HCT116 (cell line): ENCODE measurements around the gene LTBP1. TPM values are rescaled to one million over a fixed set of nuclear protein-coding genes. Genes with fewer than 3 reads are reported as not detected.

Experiments
- ATAC-seq: fragments of 200-7000 bp; cut with Tn5 transposase; 2 replicates; pipeline ENCODE4 v1.9.1; 2020; ENCODE audit warnings: mild to moderate bottlenecking, moderate library complexity
- BruUV-seq: library from RNA; stranded (reverse); fragments of 400-500 nt; replicated peaks from 2 replicates; lab custom pipeline; 2021; lab: Mats Ljungman, UMichigan
- CTCF ChIA-PET: fragments of 300-600 bp; sonication (Branson Sonifier 250); formaldehyde crosslinking; loops from one replicate; lab custom pipeline; 2021; ENCODE audit warnings: antibody characterized with exemption; lab: Charles Lee
- POLR2A ChIA-PET: fragments of 300-600, 350-600 bp; sonication (Branson Sonifier 250); formaldehyde crosslinking; loops from one replicate; lab custom pipeline; 2021; ENCODE audit warnings: antibody characterized with exemption; lab: Charles Lee
- RAD21 ChIA-PET, 2 experiments: fragments of 300-600 bp; sonication (Branson Sonifier 250); formaldehyde crosslinking; loops; one replicate each; lab custom pipeline; 2023; ENCODE audit warnings: low total read pairs in 2 of 2; ENCODE audit not compliant: uncharacterized antibody in 2 of 2, unreplicated experiment in 2 of 2, low non-redundant PET in 1 of 2; lab: Charles Lee
- DNase-seq: peaks from one replicate; pipeline ENCODE4 v3.0.0-alpha.2; 2010; ENCODE audit warnings: low read depth, low spot score
- H2AFZ ChIP-seq: fragments of 200-600 bp; shearing (Covaris generic), sonication (generic); 2 replicates; pipeline ENCODE4 v1.6.1; 2017; ENCODE audit warnings: low read depth, mixed run types, mixed read lengths, antibody characterized with exemption, low read length; ENCODE audit not compliant: poor library complexity, severe bottlenecking
- H3K27ac ChIP-seq: 2 replicates; pipeline ENCODE4 v1.5.1; 2012; ENCODE audit warnings: low read depth, low read length
- H3K27me3 ChIP-seq: fragments of 200-600 bp; sonication (generic); 2 replicates; pipeline ENCODE4 v1.6.1; 2016; ENCODE audit warnings: mixed run types, low read length, mixed read lengths; ENCODE audit not compliant: insufficient read depth
- H3K36me3 ChIP-seq, 2 experiments: fragments of 200-500 bp in 1 of 2; fragments of 200-600 bp in 1 of 2; sonication (Bioruptor generic) in 1 of 2; sonication (generic) in 1 of 2; 2 replicates each; pipeline versions ENCODE4 v1.5.1 to v1.6.1; 2014 to 2016; ENCODE audit warnings: low read length in 2 of 2, inconsistent platforms in 1 of 2, mixed read lengths in 1 of 2, mixed run types in 1 of 2; ENCODE audit not compliant: insufficient read depth in 2 of 2, control insufficient read depth in 1 of 2
- H3K4me1 ChIP-seq, 2 experiments: fragments of 200-600 bp in 1 of 2; sonication (generic) in 1 of 2; 2 replicates each; pipeline versions ENCODE4 v1.5.1 to v1.6.1; 2012 to 2017; ENCODE audit warnings: low read length in 2 of 2, inconsistent platforms in 1 of 2, mild to moderate bottlenecking in 1 of 2, mixed read lengths in 1 of 2, mixed run types in 1 of 2, moderate library complexity in 1 of 2; ENCODE audit not compliant: insufficient read depth in 2 of 2, control insufficient read depth in 1 of 2
- H3K4me2 ChIP-seq: fragments of 200-600 bp; sonication (generic); 2 replicates; pipeline ENCODE4 v1.6.1; 2017; ENCODE audit warnings: mixed run types, low read length, mixed read lengths
- H3K4me3 ChIP-seq, 2 experiments: fragments of 200-600 bp in 1 of 2; sonication (generic) in 1 of 2; replicated peaks in 1 of 2; 2 replicates each; pipeline ENCODE4 v1.5.1; 2011 to 2016; ENCODE audit warnings: low read length in 2 of 2, control low read depth in 1 of 2, low read depth in 1 of 2, mild to moderate bottlenecking in 1 of 2, mixed read lengths in 1 of 2, mixed run types in 1 of 2
- H3K79me2 ChIP-seq: fragments of 200-600 bp; sonication (generic); 2 replicates; pipeline ENCODE4 v1.6.1; 2017; ENCODE audit warnings: mild to moderate bottlenecking, mixed run types, low read length, moderate library complexity, mixed read lengths; ENCODE audit not compliant: insufficient read depth
- H3K9ac ChIP-seq: fragments of 200-600 bp; sonication (generic); 2 replicates; pipeline ENCODE4 v1.6.1; 2016; ENCODE audit warnings: low read length, mixed read lengths
- H3K9me2 ChIP-seq: fragments of 200-600 bp; sonication (generic), shearing (Covaris generic); 2 replicates; pipeline ENCODE4 v1.6.1; 2017; ENCODE audit warnings: mixed run types, mild to moderate bottlenecking, moderate library complexity; ENCODE audit not compliant: insufficient read depth
- H3K9me3 ChIP-seq, 2 experiments: fragments of 200-500 bp in 1 of 2; fragments of 200-600 bp in 1 of 2; sonication (Bioruptor generic) in 1 of 2; sonication (generic) in 1 of 2; 2 replicates each; pipeline ENCODE4 v1.6.1; 2014 to 2017; ENCODE audit warnings: low read length in 2 of 2, mixed read lengths in 2 of 2, inconsistent platforms in 1 of 2, low read depth in 1 of 2, mild to moderate bottlenecking in 1 of 2, mixed run types in 1 of 2, moderate library complexity in 1 of 2; ENCODE audit not compliant: control insufficient read depth in 1 of 2, insufficient read depth in 1 of 2
- H4K20me1 ChIP-seq: fragments of 200-600 bp; sonication (generic), shearing (Covaris generic); 2 replicates; pipeline ENCODE4 v1.6.1; 2017; ENCODE audit warnings: mixed run types, mild to moderate bottlenecking, moderate library complexity; ENCODE audit not compliant: insufficient read depth
- CBX3 ChIP-seq: IDR thresholded peaks from 2 replicates; pipeline ENCODE4 v1.6.1; 2012; ENCODE audit warnings: low read depth
- CEBPB ChIP-seq: IDR thresholded peaks from 2 replicates; pipeline ENCODE4 v1.6.1; 2012; ENCODE audit warnings: low read depth
- EGR1 ChIP-seq: IDR thresholded peaks from 2 replicates; pipeline ENCODE4 v1.6.1; 2012; ENCODE audit warnings: low read depth
- ELF1 ChIP-seq: IDR thresholded peaks from 2 replicates; pipeline ENCODE4 v1.6.1; 2012; ENCODE audit warnings: low read depth, borderline replicate concordance
- EZH2 ChIP-seq: fragments of 200-600 bp; sonication (generic); IDR thresholded peaks from 2 replicates; pipeline ENCODE4 v1.6.1; 2017; ENCODE audit warnings: antibody characterized with exemption, mixed run types
- EZH2phosphoT487 ChIP-seq: fragments of 200-600 bp; IDR thresholded peaks from 2 replicates; pipeline ENCODE4 v1.6.1; 2018; ENCODE audit warnings: antibody characterized with exemption, borderline replicate concordance
- JUND ChIP-seq: IDR thresholded peaks from 2 replicates; pipeline ENCODE4 v1.6.1; 2012
- POLR2A ChIP-seq: IDR thresholded peaks from 2 replicates; pipeline ENCODE4 v1.7.0; 2011; ENCODE audit warnings: borderline replicate concordance; ENCODE audit not compliant: insufficient read depth, insufficient read length; ENCODE audit errors: extremely low read depth
- POLR2AphosphoS5 ChIP-seq: IDR thresholded peaks from 2 replicates; pipeline ENCODE4 v1.6.1; 2011; ENCODE audit warnings: mild to moderate bottlenecking, low read depth, low read length, moderate library complexity
- RAD21 ChIP-seq: IDR thresholded peaks from 2 replicates; pipeline ENCODE4 v1.6.1; 2012; ENCODE audit warnings: low read depth, mild to moderate bottlenecking
- SIN3A ChIP-seq: IDR thresholded peaks from 2 replicates; pipeline ENCODE4 v1.6.1; 2012; ENCODE audit warnings: low read depth
- SP1 ChIP-seq: IDR thresholded peaks from 2 replicates; pipeline ENCODE4 v1.6.1; 2012; ENCODE audit warnings: low read depth
- SRF ChIP-seq: IDR thresholded peaks from 2 replicates; pipeline ENCODE4 v1.6.1; 2012; ENCODE audit warnings: low read depth
- YY1 ChIP-seq: IDR thresholded peaks from 2 replicates; pipeline ENCODE4 v1.6.1; 2011; ENCODE audit warnings: low read length, low read depth, moderate library complexity, mild to moderate bottlenecking; ENCODE audit not compliant: insufficient replicate concordance; ENCODE audit errors: extremely low read depth
- ZFX ChIP-seq: fragments of 450-650 bp; IDR thresholded peaks from 2 replicates; pipeline ENCODE4 v1.6.1; 2017
- ZNF274 ChIP-seq: fragments of 200-500 bp; sonication (Bioruptor generic); IDR thresholded peaks from 2 replicates; pipeline ENCODE4 v1.6.1; 2014; ENCODE audit warnings: mild to moderate bottlenecking, low read depth, low read length, inconsistent platforms
- intact Hi-C: fragments of 100-400 bp; cut with micrococcal nuclease; formaldehyde crosslinking; loops from 2 replicates; pipeline ENCODE4 v1.10.0; 2022
- total RNA-seq: library from RNA; stranded (reverse); gene quantifications from one replicate; pipeline ENCODE4 v1.2.1, GENCODE V29; 2021; ENCODE audit not compliant: unreplicated experiment
- TF ChIP-seq, protein P1 (sequence below), 3 experiments: fragments of 200-600 bp in 1 of 3; sonication (generic) in 1 of 3; IDR thresholded peaks in 2 of 3; conservative IDR thresholded peaks in 1 of 3; 2 replicates each; pipeline ENCODE4 v1.5.1; 2012 to 2017; ENCODE audit warnings: low read depth in 2 of 3, low read length in 2 of 3, antibody characterized with exemption in 1 of 3, borderline replicate concordance in 1 of 3, control low read depth in 1 of 3, mild to moderate bottlenecking in 1 of 3, mixed read lengths in 1 of 3, mixed run types in 1 of 3, moderate library complexity in 1 of 3; ENCODE audit not compliant: insufficient read depth in 1 of 3
- TF ChIP-seq, protein P2 (sequence below): IDR thresholded peaks from 2 replicates; pipeline ENCODE4 v1.6.1; 2012; ENCODE audit warnings: low read depth
- TF ChIP-seq, protein P3 (sequence below): IDR thresholded peaks from 2 replicates; pipeline ENCODE4 v1.6.1; 2012
- TF ChIP-seq, protein P4 (sequence below): IDR thresholded peaks from 2 replicates; pipeline ENCODE4 v1.6.1; 2012

Gene LTBP1
- total RNA-seq, 1 experiment from 2014 or later, result 5.1 TPM

DNA sequence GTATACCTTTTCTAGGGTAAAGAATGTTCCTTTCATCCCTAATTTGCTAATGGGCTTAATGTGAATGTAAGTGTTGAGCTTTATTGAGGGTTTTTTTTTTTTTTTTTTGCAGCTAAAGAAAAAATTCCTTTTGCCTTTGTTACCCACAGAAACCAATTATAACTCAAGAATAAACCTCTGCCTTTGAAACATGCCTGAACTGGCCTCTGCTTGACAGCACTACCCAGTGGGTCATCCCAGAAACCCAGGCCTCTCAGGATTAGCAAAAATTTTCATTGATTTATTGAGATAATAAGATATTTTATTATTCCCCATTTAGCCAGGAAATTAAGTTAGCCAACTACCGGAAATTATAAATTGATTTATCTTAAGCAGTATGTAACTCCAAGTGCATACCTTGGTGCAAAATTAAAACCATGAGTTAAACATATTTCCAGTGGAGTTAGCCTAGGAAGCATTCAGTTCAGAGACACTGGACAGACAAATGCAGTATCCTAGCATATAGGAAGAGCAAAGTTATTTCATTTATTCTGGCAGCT is 462.7 kb downstream of the LTBP1 start:
- H4K20me1 ChIP-seq, result no peaks in the 10 kb centered on the region
- no peaks in the 10 kb centered on the region for H3K9me2 ChIP-seq
- RAD21 ChIA-PET, result no interaction called here
- CTCF ChIA-PET, result no interaction called here
- BruUV-seq, result no TSS peak
- H3K9me3 ChIP-seq, result peaks cover 3 to 4% of the 10 kb centered on the region in 2 experiments; a peak in 1 of 4 replicates
- intact Hi-C loops, result no loop called here
- no peak for TF ChIP-seq SIN3A
- TF ChIP-seq, protein P1, sequence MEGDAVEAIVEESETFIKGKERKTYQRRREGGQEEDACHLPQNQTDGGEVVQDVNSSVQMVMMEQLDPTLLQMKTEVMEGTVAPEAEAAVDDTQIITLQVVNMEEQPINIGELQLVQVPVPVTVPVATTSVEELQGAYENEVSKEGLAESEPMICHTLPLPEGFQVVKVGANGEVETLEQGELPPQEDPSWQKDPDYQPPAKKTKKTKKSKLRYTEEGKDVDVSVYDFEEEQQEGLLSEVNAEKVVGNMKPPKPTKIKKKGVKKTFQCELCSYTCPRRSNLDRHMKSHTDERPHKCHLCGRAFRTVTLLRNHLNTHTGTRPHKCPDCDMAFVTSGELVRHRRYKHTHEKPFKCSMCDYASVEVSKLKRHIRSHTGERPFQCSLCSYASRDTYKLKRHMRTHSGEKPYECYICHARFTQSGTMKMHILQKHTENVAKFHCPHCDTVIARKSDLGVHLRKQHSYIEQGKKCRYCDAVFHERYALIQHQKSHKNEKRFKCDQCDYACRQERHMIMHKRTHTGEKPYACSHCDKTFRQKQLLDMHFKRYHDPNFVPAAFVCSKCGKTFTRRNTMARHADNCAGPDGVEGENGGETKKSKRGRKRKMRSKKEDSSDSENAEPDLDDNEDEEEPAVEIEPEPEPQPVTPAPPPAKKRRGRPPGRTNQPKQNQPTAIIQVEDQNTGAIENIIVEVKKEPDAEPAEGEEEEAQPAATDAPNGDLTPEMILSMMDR (IDR thresholded peaks at IDR 0.05 in 2 of 3, conservative IDR thresholded peaks at IDR 0.05 in 1 of 3; ENCODE audit: borderline replicate concordance in 1 of 3, insufficient read depth in 1 of 3, low read depth in 2 of 3, low read length in 2 of 3), result no peak
- TF ChIP-seq EZH2phosphoT487, result no peak
- TF ChIP-seq POLR2AphosphoS5, result no peak
- no peak for TF ChIP-seq ZFX
- no peak for TF ChIP-seq EGR1
- TF ChIP-seq SRF, result no peak
- TF ChIP-seq, protein P2, sequence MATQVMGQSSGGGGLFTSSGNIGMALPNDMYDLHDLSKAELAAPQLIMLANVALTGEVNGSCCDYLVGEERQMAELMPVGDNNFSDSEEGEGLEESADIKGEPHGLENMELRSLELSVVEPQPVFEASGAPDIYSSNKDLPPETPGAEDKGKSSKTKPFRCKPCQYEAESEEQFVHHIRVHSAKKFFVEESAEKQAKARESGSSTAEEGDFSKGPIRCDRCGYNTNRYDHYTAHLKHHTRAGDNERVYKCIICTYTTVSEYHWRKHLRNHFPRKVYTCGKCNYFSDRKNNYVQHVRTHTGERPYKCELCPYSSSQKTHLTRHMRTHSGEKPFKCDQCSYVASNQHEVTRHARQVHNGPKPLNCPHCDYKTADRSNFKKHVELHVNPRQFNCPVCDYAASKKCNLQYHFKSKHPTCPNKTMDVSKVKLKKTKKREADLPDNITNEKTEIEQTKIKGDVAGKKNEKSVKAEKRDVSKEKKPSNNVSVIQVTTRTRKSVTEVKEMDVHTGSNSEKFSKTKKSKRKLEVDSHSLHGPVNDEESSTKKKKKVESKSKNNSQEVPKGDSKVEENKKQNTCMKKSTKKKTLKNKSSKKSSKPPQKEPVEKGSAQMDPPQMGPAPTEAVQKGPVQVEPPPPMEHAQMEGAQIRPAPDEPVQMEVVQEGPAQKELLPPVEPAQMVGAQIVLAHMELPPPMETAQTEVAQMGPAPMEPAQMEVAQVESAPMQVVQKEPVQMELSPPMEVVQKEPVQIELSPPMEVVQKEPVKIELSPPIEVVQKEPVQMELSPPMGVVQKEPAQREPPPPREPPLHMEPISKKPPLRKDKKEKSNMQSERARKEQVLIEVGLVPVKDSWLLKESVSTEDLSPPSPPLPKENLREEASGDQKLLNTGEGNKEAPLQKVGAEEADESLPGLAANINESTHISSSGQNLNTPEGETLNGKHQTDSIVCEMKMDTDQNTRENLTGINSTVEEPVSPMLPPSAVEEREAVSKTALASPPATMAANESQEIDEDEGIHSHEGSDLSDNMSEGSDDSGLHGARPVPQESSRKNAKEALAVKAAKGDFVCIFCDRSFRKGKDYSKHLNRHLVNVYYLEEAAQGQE, result no peak
- TF ChIP-seq, protein P3, sequence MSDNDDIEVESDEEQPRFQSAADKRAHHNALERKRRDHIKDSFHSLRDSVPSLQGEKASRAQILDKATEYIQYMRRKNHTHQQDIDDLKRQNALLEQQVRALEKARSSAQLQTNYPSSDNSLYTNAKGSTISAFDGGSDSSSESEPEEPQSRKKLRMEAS, result no peak
- TF ChIP-seq YY1, result no peak
- TF ChIP-seq CEBPB, result no peak
- TF ChIP-seq ELF1, result no peak
- no peak for TF ChIP-seq EZH2
- no peak for TF ChIP-seq JUND
- no peak for TF ChIP-seq ZNF274
- TF ChIP-seq, protein P4, sequence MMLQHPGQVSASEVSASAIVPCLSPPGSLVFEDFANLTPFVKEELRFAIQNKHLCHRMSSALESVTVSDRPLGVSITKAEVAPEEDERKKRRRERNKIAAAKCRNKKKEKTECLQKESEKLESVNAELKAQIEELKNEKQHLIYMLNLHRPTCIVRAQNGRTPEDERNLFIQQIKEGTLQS, result no peak
- no peak for TF ChIP-seq CBX3
- no peak for TF ChIP-seq POLR2A
- TF ChIP-seq SP1, result no peak
- TF ChIP-seq RAD21, result no peak
- no peak overlapping the region for H3K4me3 ChIP-seq
- ATAC-seq (no peak), DNase-seq (no peak)
- POLR2A ChIA-PET, result interaction anchor here (0.6 kb wide), 1 partner anchor 1397 kb away, joined by 5 read pairs; no protein-coding TSS in a partner anchor
- no peak overlapping the region for H3K4me2 ChIP-seq
- no peak overlapping the region for H2AFZ ChIP-seq
- H3K79me2 ChIP-seq, result no peaks in the 10 kb centered on the region
- H3K4me1 ChIP-seq, result no peaks in the 10 kb centered on the region
- H3K27me3 ChIP-seq, result no peaks in the 10 kb centered on the region
- H3K36me3 ChIP-seq, result no peaks in the 10 kb centered on the region
- no peak overlapping the region for H3K9ac ChIP-seq
- H3K27ac ChIP-seq, result no peak overlapping the region
